Activated naive CD4-positive, alpha-beta T cell treated with anti-CD3 and anti-CD28 coated beads for 36 hours (primary cell): ENCODE data around the gene CYBRD1. TPM values are rescaled to one million over a fixed set of nuclear protein-coding genes. Genes with fewer than 3 reads are reported as not detected.
"Not testable (repeated sequence)": the region's sequence is repeated elsewhere in the genome, so short reads cannot be mapped to it uniquely, and the experiment has no call there.

ENCODE experiments used
- CTCF ChIA-PET: fragments of 350-600 bp; sonication (Branson Sonifier 250); formaldehyde crosslinking; loops from one replicate; lab custom pipeline; 2021; ENCODE audit warnings: antibody characterized with exemption; lab: Charles Lee
- DNase-seq: peaks from one replicate; pipeline ENCODE4 v3.0.0-alpha.2; 2020
- H3K27ac Mint-ChIP-seq: one replicate; pipeline ENCODE4 v1.8.0; 2021; ENCODE audit warnings: mild to moderate bottlenecking, mixed read lengths
- H3K27me3 Mint-ChIP-seq: one replicate; pipeline ENCODE4 v1.8.0; 2021; ENCODE audit warnings: low read depth, mixed read lengths
- H3K36me3 Mint-ChIP-seq: one replicate; pipeline ENCODE4 v1.8.0; 2021; ENCODE audit warnings: low read depth, mixed read lengths
- H3K4me1 Mint-ChIP-seq: one replicate; pipeline ENCODE4 v1.8.0; 2021; ENCODE audit warnings: low read depth, mixed read lengths
- H3K4me3 Mint-ChIP-seq: one replicate; pipeline ENCODE4 v1.8.0; 2021; ENCODE audit warnings: mild to moderate bottlenecking, moderate library complexity, mixed read lengths
- H3K9me3 Mint-ChIP-seq: one replicate; pipeline ENCODE4 v1.8.0; 2021; ENCODE audit warnings: mixed read lengths
- intact Hi-C: fragments of 100-400 bp; cut with micrococcal nuclease; formaldehyde crosslinking; loops from one replicate; pipeline ENCODE4 v1.15.1; 2023
- total RNA-seq, 2 experiments: library from RNA; stranded (reverse); gene quantifications; one replicate each; pipeline ENCODE4 v1.2.3, GENCODE V29; 2021

CYBRD1 gene
- total RNA-seq, 2 experiments from 2014 or later, result 0.76 to 0.77 TPM

DNA sequence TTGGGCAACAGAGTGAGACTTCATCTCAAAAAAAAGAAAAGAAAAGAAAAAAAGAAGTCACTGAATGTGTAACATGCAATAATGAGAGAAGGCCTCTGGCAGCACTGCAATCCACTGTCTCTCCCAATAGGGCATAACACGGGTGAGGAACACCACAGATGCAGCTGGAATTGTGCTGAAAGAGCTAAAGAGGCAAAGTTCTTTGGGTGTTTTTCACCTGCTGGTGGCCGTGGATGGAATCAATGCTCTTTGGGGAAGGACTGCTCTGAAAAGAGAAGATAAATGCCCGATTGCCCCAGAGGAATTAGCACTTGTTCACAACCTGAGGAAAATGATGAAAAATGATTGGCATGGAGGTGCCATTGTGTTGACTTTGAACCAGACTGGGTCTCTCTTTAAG lies 31.0 kb upstream of the CYBRD1 start:
- H3K27me3 Mint-ChIP-seq, result no peaks in the 10 kb centered on the region
- CTCF ChIA-PET, result interaction anchor here (0.6 kb wide), 1 partner anchor 405 kb away, joined by 3 read pairs; no protein-coding TSS in a partner anchor
- H3K9me3 Mint-ChIP-seq, result peaks cover 8% of the 10 kb centered on the region
- H3K4me1 Mint-ChIP-seq, result no peaks in the 10 kb centered on the region
- no peak overlapping the region for H3K27ac Mint-ChIP-seq
- intact Hi-C loops, result no loop called here
- no peak for DNase-seq
- H3K36me3 Mint-ChIP-seq, result peaks cover 20% of the 10 kb centered on the region
- no peak overlapping the region for H3K4me3 Mint-ChIP-seq

DNA sequence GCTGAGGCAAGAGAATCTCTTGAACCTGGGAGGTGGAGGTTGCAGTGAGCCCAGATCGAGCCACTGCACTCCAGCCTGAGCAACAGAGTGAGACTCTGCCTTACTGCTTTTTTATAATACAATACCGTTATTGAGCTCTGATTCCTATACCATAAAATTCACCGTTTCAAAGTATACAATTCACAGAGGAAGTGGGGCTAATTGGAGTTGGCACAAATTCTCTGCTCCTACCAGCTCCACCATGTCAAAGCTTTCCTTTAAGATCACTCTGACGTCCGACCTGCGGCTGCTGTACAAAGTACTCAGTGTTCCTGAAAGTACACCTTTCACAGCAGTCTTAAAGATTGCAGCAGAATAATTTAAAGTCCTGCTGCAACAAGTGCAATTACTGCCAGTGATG lies 29.6 kb upstream of the CYBRD1 start:
- no peak overlapping the region for H3K27ac Mint-ChIP-seq
- no peak overlapping the region for H3K4me3 Mint-ChIP-seq
- CTCF ChIA-PET, result interaction anchor here (0.6 kb wide), 1 partner anchor 355 kb away, joined by 5 read pairs; no protein-coding TSS in a partner anchor
- intact Hi-C loops, result no loop called here
- no peaks in the 10 kb centered on the region for H3K4me1 Mint-ChIP-seq
- no peak for DNase-seq
- peaks cover 17% of the 10 kb centered on the region for H3K9me3 Mint-ChIP-seq
- no peaks in the 10 kb centered on the region for H3K27me3 Mint-ChIP-seq
- H3K36me3 Mint-ChIP-seq, result peaks cover 14% of the 10 kb centered on the region

DNA sequence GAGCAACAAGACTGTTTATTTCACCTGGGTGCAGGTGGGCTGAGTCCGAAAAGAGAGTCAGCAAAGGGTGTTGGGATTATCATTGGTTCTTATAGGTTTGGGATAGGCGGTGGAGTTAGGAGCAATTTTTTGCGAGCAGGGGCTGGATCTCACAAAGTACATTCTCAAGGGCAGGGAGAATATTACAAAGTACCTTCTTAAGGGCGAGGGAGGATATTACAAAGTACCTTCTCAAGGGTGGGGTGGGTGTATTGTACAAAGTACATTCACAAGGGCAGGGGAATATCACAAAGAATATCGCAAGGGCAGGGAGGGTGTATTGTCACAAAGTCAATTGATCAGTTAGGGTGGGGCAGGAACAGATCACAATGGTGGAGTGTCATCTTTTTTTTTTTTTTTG lies 24.6 kb upstream of the CYBRD1 start:
- DNase-seq, H3K36me3 Mint-ChIP-seq, H3K27ac Mint-ChIP-seq, intact Hi-C loops, H3K27me3 Mint-ChIP-seq, H3K4me1 Mint-ChIP-seq, CTCF ChIA-PET, H3K4me3 Mint-ChIP-seq: not testable (repeated sequence)
- peaks cover 12% of the 10 kb centered on the region for H3K9me3 Mint-ChIP-seq

DNA sequence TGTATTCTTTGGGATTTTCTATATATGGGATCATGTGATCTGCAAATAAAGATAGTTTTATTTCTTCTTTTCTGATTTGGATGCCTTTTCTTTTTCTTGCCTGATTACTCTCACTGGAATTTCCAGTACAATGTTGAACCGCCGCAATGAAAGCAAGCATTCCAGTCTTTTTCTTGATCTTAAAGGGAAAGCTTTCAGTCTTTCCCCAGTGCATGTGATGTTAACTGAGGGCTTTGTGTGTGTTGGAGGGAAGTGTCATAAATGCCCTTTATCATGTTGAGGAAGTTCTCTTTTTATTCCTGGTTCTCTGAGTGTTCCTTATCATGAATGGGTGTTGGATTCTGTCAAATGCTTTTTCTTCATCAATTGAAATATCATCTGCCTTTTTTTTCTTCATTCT lies 16.9 kb upstream of the CYBRD1 start:
- H3K4me3 Mint-ChIP-seq, result no peak overlapping the region
- H3K9me3 Mint-ChIP-seq, result no peaks in the 10 kb centered on the region

DNA sequence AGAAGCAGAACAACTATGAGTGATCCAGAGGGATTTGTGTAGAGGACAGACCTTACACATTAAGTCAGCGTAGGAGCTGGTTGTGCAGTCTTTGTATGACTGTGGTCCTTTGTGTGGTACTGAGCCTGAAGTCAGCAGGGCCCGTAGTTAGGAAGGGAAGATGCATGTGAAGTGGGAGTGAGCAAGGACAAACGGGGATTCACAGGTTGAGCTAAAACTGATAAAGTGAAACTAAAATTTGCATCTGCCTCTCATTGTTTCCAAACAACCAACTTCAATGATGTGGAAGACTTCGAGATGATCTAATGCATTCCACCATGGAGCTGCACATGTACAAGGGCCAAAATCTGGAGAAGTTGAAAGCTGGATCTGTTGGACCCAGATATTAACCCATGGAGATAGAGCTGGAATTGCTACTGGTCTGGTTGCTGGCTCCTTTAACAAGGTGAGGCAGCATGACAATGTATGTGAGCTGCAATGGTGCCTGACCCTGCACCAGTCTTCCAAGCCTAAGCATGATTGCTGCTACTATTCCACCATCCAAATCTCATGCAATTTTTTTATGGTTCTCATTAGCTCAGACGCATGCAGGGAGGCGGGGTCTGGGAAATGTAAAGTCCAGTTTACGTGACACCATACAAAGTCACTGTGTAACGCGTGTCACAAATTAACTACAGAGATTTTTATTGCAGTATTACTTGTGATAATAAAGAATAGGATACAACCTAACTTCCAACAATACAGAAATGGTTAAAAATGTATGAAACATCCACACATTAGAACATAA lies 12.1 kb upstream of the CYBRD1 start:
- Mint-ChIP-seq H3K27me3 (no peaks in the 10 kb centered on the region), H3K36me3 (peaks cover 2% of the 10 kb centered on the region), H3K9me3 (no peaks in the 10 kb centered on the region), H3K4me1 (peaks cover 8% of the 10 kb centered on the region), H3K4me3 (no peak overlapping the region), H3K27ac (no peak overlapping the region)
- intact Hi-C loops, result no loop called here
- peak; percentile 23 for DNase-seq
- CTCF ChIA-PET, result interaction anchor here (0.5 kb wide), 1 partner anchor 97 kb away, joined by 3 read pairs; no protein-coding TSS in a partner anchor

More for the DNA sequence above, 16.9 kb upstream of the CYBRD1 start:
- Mint-ChIP-seq H3K27ac (no peak overlapping the region), H3K36me3 (peaks cover 1% of the 10 kb centered on the region), H3K4me1 (peaks cover 4% of the 10 kb centered on the region), H3K27me3 (no peaks in the 10 kb centered on the region)
- intact Hi-C loops, result no loop called here
- DNase-seq, result no peak
- CTCF ChIA-PET, result no interaction called here

DNA sequence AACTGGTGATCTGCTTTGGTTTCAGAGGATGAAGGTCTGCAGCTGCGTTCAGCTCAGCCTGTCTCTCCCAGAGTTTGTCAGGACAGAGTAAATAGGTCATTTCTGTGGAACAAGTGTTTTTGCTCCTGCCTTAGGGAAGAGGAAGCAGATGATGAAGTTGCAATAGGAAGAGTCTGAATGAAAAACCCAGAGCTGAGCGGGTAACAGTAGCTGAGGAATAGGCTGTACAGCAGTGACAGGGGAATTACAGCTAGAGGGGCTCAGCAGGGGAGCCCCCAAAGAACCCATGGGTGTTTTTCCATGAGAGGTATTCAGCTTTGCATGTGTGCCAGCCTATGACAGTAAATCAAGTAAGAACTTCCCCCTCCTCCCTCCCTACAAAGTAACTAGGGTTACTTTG lies 10.3 kb upstream of the CYBRD1 start:
- Mint-ChIP-seq H3K9me3 (no peaks in the 10 kb centered on the region), H3K36me3 (peaks cover 2% of the 10 kb centered on the region), H3K27me3 (no peaks in the 10 kb centered on the region), H3K27ac (no peak overlapping the region), H3K4me1 (peaks cover 8% of the 10 kb centered on the region), H3K4me3 (no peak overlapping the region)
- no peak for DNase-seq
- CTCF ChIA-PET, result no interaction called here
- intact Hi-C loops, result no loop called here

DNA sequence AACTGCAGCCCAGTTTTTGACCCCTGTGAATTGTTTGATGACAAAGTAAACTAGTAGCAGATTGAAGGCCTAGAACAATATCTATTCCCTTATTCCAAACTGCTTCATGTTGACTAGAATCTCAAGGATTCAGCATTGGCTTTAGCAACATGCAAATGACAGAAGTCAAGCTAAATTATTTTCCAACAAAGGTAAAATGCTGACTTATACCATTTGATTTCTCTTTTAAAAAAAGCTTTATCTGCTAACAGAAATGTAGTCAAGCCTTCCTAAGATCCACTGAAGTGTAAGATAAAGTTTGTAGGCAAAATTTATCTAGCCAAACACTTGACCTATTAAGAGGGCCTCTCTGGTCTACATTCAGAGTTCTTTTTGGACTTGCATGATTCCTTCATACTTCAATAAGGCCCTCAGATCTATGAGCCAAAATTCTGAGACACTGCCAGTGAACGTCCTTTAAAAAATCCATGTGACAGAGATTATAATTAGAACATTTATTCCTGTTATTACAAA lies 9.5 kb upstream of the CYBRD1 start:
- Mint-ChIP-seq H3K4me1 (peaks cover 8% of the 10 kb centered on the region), H3K4me3 (no peak overlapping the region), H3K27me3 (no peaks in the 10 kb centered on the region), H3K36me3 (peaks cover 2% of the 10 kb centered on the region), H3K27ac (no peak overlapping the region), H3K9me3 (no peaks in the 10 kb centered on the region)
- intact Hi-C loops, result no loop called here
- CTCF ChIA-PET, result no interaction called here
- no peak for DNase-seq

DNA sequence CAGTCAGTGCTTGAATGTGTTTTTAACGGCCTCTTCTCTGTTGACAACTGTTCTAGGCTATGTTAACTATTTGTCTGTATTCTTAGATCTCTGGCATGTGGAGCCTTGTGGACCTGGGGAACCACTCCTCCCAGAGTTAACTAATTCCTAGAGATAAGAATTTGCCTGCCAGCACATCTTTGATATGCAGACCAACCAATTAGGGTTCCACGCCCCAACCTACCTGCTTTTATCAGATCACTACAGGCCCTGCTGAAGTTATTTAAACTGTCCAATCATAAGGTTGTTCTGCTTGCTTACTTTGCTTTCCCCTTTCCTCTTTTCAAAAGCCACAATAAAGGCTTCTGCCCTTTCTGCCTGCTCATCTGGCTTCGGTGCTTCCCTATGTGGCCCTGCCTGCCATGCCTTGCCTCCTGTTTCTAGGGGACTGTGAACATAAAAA lies 8.5 kb upstream of the CYBRD1 start:
- DNase-seq, result peak; percentile 5
- intact Hi-C loops, result no loop called here
- H3K9me3 Mint-ChIP-seq, result no peaks in the 10 kb centered on the region
- H3K4me1 Mint-ChIP-seq, result peaks cover 8% of the 10 kb centered on the region
- no peaks in the 10 kb centered on the region for H3K27me3 Mint-ChIP-seq
- H3K4me3 Mint-ChIP-seq, result no peak overlapping the region
- CTCF ChIA-PET, result no interaction called here
- no peak overlapping the region for H3K27ac Mint-ChIP-seq
- H3K36me3 Mint-ChIP-seq, result peaks cover 2% of the 10 kb centered on the region

DNA sequence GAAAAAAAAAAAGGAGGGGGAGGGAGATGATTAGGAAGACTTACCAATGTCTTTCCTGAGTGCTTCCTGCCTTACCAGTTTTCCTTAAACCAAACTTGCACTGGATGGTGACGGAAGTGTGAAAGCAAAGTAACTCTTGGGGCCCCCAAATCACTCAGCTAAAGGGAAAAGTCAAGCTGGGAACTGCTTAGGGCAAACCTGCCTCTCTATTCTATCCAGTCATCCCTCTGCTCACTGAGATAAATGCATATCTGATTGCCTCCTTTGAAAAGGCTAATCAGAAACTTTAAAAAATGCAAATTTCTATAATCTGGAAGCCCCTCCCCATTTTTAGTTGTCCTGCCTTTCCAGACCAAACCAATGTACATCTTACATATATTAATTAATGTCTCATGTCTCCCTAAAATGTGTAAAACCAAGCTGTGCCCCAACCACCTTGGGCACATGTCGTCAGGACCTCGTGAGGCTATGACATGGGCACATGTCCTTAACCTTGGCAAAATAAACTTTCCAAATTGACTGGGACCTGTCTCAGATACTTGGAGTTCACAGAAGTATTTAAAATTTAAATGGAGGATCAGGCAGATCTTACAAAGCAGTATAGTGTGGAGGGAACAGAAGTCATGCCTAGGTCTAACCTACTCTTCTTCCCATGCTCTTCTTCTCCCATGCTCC lies 7.2 kb upstream of the CYBRD1 start:
- Mint-ChIP-seq H3K36me3 (peaks cover 2% of the 10 kb centered on the region), H3K9me3 (no peaks in the 10 kb centered on the region), H3K4me3 (no peak overlapping the region), H3K4me1 (peaks cover 6% of the 10 kb centered on the region), H3K27me3 (peaks cover 5% of the 10 kb centered on the region), H3K27ac (no peak overlapping the region)
- intact Hi-C loops, result no loop called here
- CTCF ChIA-PET, result no interaction called here
- DNase-seq, result no peak

DNA sequence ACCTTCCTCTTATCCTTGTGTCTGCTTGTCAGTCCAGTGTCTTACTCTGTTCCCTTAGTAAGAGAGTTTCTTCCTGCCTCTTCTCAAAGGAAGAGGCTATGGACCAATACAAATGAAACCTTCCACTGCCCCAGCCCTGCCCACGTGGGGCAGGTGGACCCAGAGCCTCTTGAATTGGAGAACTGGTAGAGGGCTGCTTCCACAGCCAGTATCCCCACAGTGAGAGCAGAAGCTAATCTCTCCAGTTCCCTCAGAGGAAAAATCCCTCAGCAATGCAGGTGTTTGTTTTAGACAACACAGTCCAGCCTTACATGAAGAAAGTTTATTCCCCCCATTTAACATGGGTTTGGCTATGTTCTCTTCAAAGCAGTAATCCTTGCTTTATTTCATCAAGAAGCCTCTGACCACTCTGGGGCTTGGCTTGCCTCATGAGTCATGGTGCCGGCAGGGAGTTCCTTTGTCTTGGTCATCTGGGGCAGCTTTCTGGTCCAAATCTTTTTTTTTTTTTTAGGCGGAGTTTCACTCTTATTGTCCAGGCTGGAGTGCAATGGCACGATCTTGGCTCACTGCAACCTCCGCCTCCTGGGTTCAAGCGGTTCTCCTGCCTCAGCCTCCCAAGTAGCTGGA lies 6.5 kb upstream of the CYBRD1 start:
- Mint-ChIP-seq H3K4me3 (no peak overlapping the region), H3K36me3 (no peaks in the 10 kb centered on the region), H3K4me1 (peaks cover 5% of the 10 kb centered on the region), H3K9me3 (no peaks in the 10 kb centered on the region), H3K27me3 (peaks cover 5% of the 10 kb centered on the region), H3K27ac (no peak overlapping the region)
- CTCF ChIA-PET, result no interaction called here
- intact Hi-C loops, result no loop called here
- no peak for DNase-seq

DNA sequence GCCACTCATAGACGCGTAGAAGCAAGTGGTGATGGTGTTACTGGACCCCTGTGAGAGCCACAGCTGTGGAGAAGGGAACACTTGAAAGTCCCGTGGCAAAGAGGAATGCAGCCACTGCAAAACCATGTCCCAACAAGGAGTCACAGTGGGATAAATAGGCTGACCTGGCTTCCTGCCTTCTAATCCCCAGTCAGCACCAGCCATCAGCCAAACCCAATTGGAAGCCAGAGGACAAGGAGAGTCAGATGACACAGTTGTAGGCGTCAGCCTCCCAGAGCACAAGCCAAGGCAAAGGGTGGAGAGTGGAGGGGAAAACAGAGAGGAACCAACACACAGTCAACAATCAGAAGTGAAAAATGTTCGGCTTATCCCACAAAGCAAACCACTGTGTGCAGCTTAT lies 5.5 kb upstream of the CYBRD1 start:
- Mint-ChIP-seq H3K4me3 (no peak overlapping the region), H3K9me3 (no peaks in the 10 kb centered on the region), H3K27ac (no peak overlapping the region), H3K4me1 (peaks cover 6% of the 10 kb centered on the region), H3K36me3 (no peaks in the 10 kb centered on the region), H3K27me3 (peaks cover 9% of the 10 kb centered on the region)
- no peak for DNase-seq
- CTCF ChIA-PET, result interaction anchor here (0.6 kb wide), 1 partner anchor 150 kb away, joined by 4 read pairs; no protein-coding TSS in a partner anchor
- intact Hi-C loops, result no loop called here

DNA sequence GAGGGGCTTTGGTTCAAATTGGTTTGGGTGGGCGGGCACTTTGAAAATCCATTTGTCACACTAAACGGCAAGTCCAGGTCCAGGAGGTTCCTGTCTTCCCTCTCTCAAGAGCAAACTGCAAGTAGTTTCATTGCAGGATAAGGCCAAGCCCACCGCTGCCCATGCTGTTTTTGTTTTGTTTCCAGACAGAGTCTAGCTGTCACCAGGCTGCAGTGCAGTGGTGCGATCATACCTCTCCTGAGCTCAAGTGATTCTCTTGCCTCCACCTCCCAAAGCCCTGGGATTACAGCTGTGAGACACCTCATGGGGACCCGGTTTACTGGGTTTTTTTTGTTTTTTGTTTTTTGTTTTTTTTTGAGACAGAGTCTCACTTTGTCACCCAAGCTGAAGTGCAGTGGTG lies 1.8 kb upstream of the CYBRD1 start:
- H3K4me3 Mint-ChIP-seq, result no peak overlapping the region
- DNase-seq, result no peak
- no peaks in the 10 kb centered on the region for H3K36me3 Mint-ChIP-seq
- intact Hi-C loops, result loop anchor here (10.0 kb wide), 1 partner anchor 546 kb away; no protein-coding TSS in a partner anchor
- no peaks in the 10 kb centered on the region for H3K9me3 Mint-ChIP-seq
- CTCF ChIA-PET, result no interaction called here
- H3K4me1 Mint-ChIP-seq, result peaks cover 12% of the 10 kb centered on the region
- H3K27ac Mint-ChIP-seq, result no peak overlapping the region
- peaks cover 39% of the 10 kb centered on the region for H3K27me3 Mint-ChIP-seq
